Body of pancreas (tissue), 4 donors: ENCODE measurements around the gene TKFC.

ENCODE experiments used
- POLR2A ChIP-seq, 3 donors: fragments of 450-650 bp; IDR thresholded peaks; one replicate each; pipeline ENCODE4 v1.6.1; 2016; ENCODE audit warnings: antibody characterized with exemption in 3 of 3, mild to moderate bottlenecking in 2 of 3
- TF ChIP-seq, protein P1 (sequence below), 7 experiments: fragments of 450-650 bp in 4 of 7; fragments of 200-600 bp in 3 of 7; sonication (generic) in 3 of 7; IDR thresholded peaks; one replicate each; pipeline ENCODE4 v1.5.1; 2016 to 2019; ENCODE audit warnings: antibody characterized with exemption in 7 of 7

- TF ChIP-seq, protein P1, sequence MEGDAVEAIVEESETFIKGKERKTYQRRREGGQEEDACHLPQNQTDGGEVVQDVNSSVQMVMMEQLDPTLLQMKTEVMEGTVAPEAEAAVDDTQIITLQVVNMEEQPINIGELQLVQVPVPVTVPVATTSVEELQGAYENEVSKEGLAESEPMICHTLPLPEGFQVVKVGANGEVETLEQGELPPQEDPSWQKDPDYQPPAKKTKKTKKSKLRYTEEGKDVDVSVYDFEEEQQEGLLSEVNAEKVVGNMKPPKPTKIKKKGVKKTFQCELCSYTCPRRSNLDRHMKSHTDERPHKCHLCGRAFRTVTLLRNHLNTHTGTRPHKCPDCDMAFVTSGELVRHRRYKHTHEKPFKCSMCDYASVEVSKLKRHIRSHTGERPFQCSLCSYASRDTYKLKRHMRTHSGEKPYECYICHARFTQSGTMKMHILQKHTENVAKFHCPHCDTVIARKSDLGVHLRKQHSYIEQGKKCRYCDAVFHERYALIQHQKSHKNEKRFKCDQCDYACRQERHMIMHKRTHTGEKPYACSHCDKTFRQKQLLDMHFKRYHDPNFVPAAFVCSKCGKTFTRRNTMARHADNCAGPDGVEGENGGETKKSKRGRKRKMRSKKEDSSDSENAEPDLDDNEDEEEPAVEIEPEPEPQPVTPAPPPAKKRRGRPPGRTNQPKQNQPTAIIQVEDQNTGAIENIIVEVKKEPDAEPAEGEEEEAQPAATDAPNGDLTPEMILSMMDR (IDR thresholded peaks at IDR 0.05) = no peak
- TF ChIP-seq POLR2A (IDR thresholded peaks at IDR 0.05) = no peak
Observed at GRCh38 chr11:61368646-61369045, 35.6 kb downstream of the TKFC start.
